IMR-90 (cell line): Measurements from ENCODE around the gene ZNF407. TPM values are rescaled to one million over a fixed set of nuclear protein-coding genes. Genes with fewer than 3 reads are reported as not detected.

ENCODE experiments used
- ATAC-seq: fragments of 200-7000 bp; cut with Tn5 transposase; 2 replicates; pipeline ENCODE4 v1.9.1; 2020; ENCODE audit warnings: low read depth, mild to moderate bottlenecking, moderate library complexity
- BruUV-seq: library from RNA; stranded (reverse); fragments of 400-500 nt; replicated peaks from 2 replicates; lab custom pipeline; 2021; lab: Mats Ljungman, UMichigan
- CTCF ChIA-PET: fragments of 300-600 bp; formaldehyde crosslinking; extraction: SDS; loops from one replicate; lab custom pipeline; 2021; ENCODE audit warnings: antibody characterized with exemption; lab: Yijun Ruan, JAX
- POLR2A ChIA-PET: fragments of 300-600 bp; sonication (Branson Sonifier 250); formaldehyde crosslinking; loops from one replicate; lab custom pipeline; 2022; ENCODE audit warnings: antibody characterized with exemption; ENCODE audit not compliant: unreplicated experiment; lab: Charles Lee
- DNase-seq: peaks from one replicate; pipeline ENCODE4 v3.0.0; 2013
- H2AFZ ChIP-seq: replicated peaks from 2 replicates; pipeline ENCODE3; 2013; ENCODE audit warnings: low read length, mild to moderate bottlenecking; ENCODE audit not compliant: poor library complexity
- H2AK5ac ChIP-seq: 2 replicates; pipeline ENCODE4 v1.6.1; 2013; ENCODE audit warnings: low read depth, low read length, inconsistent platforms
- H2AK9ac ChIP-seq: replicated peaks from 2 replicates; pipeline ENCODE3; 2013; ENCODE audit warnings: mild to moderate bottlenecking, low read depth, low read length, moderate library complexity; ENCODE audit not compliant: poor library complexity
- H2BK120ac ChIP-seq: 2 replicates; pipeline ENCODE4 v1.6.1; 2013; ENCODE audit warnings: low read depth, low read length, inconsistent platforms
- H2BK15ac ChIP-seq: 3 replicates; pipeline ENCODE4 v1.6.1; 2013; ENCODE audit warnings: low read depth, low read length, inconsistent platforms
- H2BK20ac ChIP-seq: 2 replicates; pipeline ENCODE4 v1.6.1; 2013; ENCODE audit warnings: low read depth, mild to moderate bottlenecking, inconsistent platforms, low read length, moderate library complexity
- H2BK5ac ChIP-seq: 2 replicates; pipeline ENCODE4 v1.6.1; 2013; ENCODE audit warnings: mild to moderate bottlenecking, low read depth, low read length, inconsistent platforms; ENCODE audit not compliant: poor library complexity, severe bottlenecking
- H3K14ac ChIP-seq: replicated peaks from 2 replicates; pipeline ENCODE4 v1.6.1; 2013; ENCODE audit warnings: low read depth, low read length, inconsistent platforms
- H3K18ac ChIP-seq: 2 replicates; pipeline ENCODE4 v1.6.1; 2013; ENCODE audit warnings: low read depth, low read length, control low read depth
- H3K23ac ChIP-seq: 2 replicates; pipeline ENCODE4 v1.6.1; 2013; ENCODE audit warnings: low read depth, low read length, inconsistent platforms
- H3K27ac ChIP-seq: 2 replicates; pipeline ENCODE4 v1.5.1; 2013; ENCODE audit warnings: mild to moderate bottlenecking, control low read depth, low read length; ENCODE audit not compliant: insufficient read depth
- H3K27me3 ChIP-seq: 2 replicates; pipeline ENCODE4 v1.6.1; 2013; ENCODE audit warnings: low read length; ENCODE audit not compliant: control insufficient read depth, insufficient read depth
- H3K36me3 ChIP-seq: 2 replicates; pipeline ENCODE4 v1.6.1; 2013; ENCODE audit warnings: low read length, mixed read lengths; ENCODE audit not compliant: control insufficient read depth, insufficient read depth
- H3K4ac ChIP-seq: 2 replicates; pipeline ENCODE4 v1.6.1; 2013; ENCODE audit warnings: low read depth, low read length, inconsistent platforms
- H3K4me1 ChIP-seq: 2 replicates; pipeline ENCODE4 v1.6.1; 2013; ENCODE audit warnings: low read length, mixed read lengths; ENCODE audit not compliant: control insufficient read depth, insufficient read depth
- H3K4me2 ChIP-seq: 2 replicates; pipeline ENCODE4 v1.6.1; 2013; ENCODE audit warnings: low read depth, mild to moderate bottlenecking, control low read depth, low read length, moderate library complexity
- H3K4me3 ChIP-seq: 2 replicates; pipeline ENCODE4 v1.5.1; 2013; ENCODE audit warnings: low read depth, mild to moderate bottlenecking, control low read depth, low read length, moderate library complexity; ENCODE audit not compliant: insufficient read depth
- H3K56ac ChIP-seq: 2 replicates; pipeline ENCODE4 v1.6.1; 2013; ENCODE audit warnings: low read length, inconsistent platforms; ENCODE audit not compliant: insufficient read depth; ENCODE audit errors: extremely low read depth
- H3K79me1 ChIP-seq, 2 experiments: 2 replicates each; pipeline ENCODE4 v1.6.1; 2013; ENCODE audit warnings: low read length in 2 of 2, inconsistent platforms in 1 of 2, low read depth in 1 of 2
- H3K9ac ChIP-seq: 2 replicates; pipeline ENCODE4 v1.6.1; 2013; ENCODE audit warnings: low read depth, low read length, control low read depth
- H3K9me1 ChIP-seq: 2 replicates; pipeline ENCODE4 v1.6.1; 2013; ENCODE audit warnings: low read length, inconsistent platforms; ENCODE audit not compliant: insufficient read depth
- H3K9me3 ChIP-seq: 2 replicates; pipeline ENCODE4 v1.6.1; 2013; ENCODE audit warnings: low read length; ENCODE audit not compliant: control insufficient read depth, insufficient read depth
- H4K20me1 ChIP-seq: 2 replicates; pipeline ENCODE4 v1.6.1; 2013; ENCODE audit warnings: low read length, inconsistent platforms; ENCODE audit not compliant: insufficient read depth
- H4K5ac ChIP-seq: 2 replicates; pipeline ENCODE4 v1.6.1; 2013; ENCODE audit warnings: mild to moderate bottlenecking, low read depth, low read length, control low read depth
- H4K8ac ChIP-seq, 2 experiments: 2 replicates each; pipeline ENCODE4 v1.6.1; 2013; ENCODE audit warnings: low read depth in 2 of 2, low read length in 2 of 2, control low read depth in 1 of 2, inconsistent platforms in 1 of 2
- H4K91ac ChIP-seq: 2 replicates; pipeline ENCODE4 v1.6.1; 2013; ENCODE audit warnings: low read depth, low read length, inconsistent platforms; ENCODE audit not compliant: insufficient read depth
- FOS ChIP-seq: fragments of 150-350 bp; IDR thresholded peaks from 2 replicates; pipeline ENCODE4 v1.6.1; 2016; ENCODE audit warnings: low read depth, low read length
- MAZ ChIP-seq: IDR thresholded peaks from 2 replicates; pipeline ENCODE4 v1.6.1; 2012; ENCODE audit warnings: low read depth, mild to moderate bottlenecking, low read length, improper control_type of control experiment, moderate library complexity, borderline replicate concordance
- WGBS, 2 experiments: methylation state at CpG; one replicate each; pipeline versions ENCODE4 v1.1.5 to v1.1.7; 2013; ENCODE audit warnings: missing lambda C conversion rate in 2 of 2; ENCODE audit not compliant: insufficient read length in 1 of 2; ENCODE audit errors: extremely low coverage in 2 of 2; 5-methylcytosine and 5-hydroxymethylcytosine counted together
- dilution Hi-C: fragments of 300-500 bp; cut with HindIII; formaldehyde crosslinking; loops from one replicate; pipeline ENCODE4 v1.14.3; 2018; ENCODE audit warnings: low sequenced_read_pairs; ENCODE audit not compliant: unreplicated experiment
- in situ Hi-C: fragments of 300-500 bp; cut with MboI; formaldehyde crosslinking; loops from 3 replicates; pipeline ENCODE4 v1.14.3; 2019; ENCODE audit warnings: low sequenced_read_pairs, inconsistent platforms, mixed read lengths
- intact Hi-C: fragments of 100-400 bp; cut with micrococcal nuclease; formaldehyde crosslinking; loops from 2 replicates; pipeline ENCODE4 v1.10.0; 2022
- polyA plus RNA-seq, 3 experiments: library from polyadenylated mRNA; depleted of rRNA; stranded (reverse); fragments of >200 nt; gene quantifications; 2 replicates each; pipeline ENCODE4 v1.2.3, GENCODE V29; 2012; ENCODE audit warnings: low replicate concordance in 1 of 3
- total RNA-seq: library from RNA; depleted of rRNA; stranded (reverse); fragments of >200 nt; gene quantifications from 2 replicates; pipeline ENCODE4 v1.2.3, GENCODE V29; 2012

The ZNF407 gene
- total and polyA plus RNA-seq, 2 of the 4 experiments (the other 2 are of a cell fraction) = 3.1 to 20.1 TPM

DNA sequence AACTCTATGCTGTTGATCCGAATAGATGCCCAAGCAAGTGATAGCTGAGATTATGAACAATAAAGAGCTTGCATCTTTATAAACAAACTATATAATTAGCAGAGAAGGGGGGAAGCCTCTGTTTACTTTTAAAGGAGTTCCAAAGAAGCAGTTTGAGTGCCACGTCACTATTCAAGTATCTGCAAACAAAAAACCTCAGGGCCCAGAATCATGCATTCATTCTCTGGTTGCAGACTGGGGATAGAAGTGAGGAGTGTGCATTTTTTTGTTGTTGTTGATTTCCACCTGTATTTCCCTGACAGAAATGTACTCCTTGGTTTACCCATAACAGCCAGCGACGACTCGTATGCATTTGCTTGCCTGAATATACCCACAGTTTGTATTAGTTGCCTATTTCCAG is 347.0 kb downstream of the ZNF407 start:
- H3K4me1 ChIP-seq = peaks cover 10% of the 10 kb centered on the region
- H3K9me3 ChIP-seq = no peaks in the 10 kb centered on the region
- DNase-seq = peak; percentile 67
- H3K27me3 ChIP-seq = no peaks in the 10 kb centered on the region
- peak overlapping the region; percentile 51 for H2BK5ac ChIP-seq
- 0 out of 2 replicates have a peak overlapping the region, but pooled peaks have one; percentile 40 for H2BK20ac ChIP-seq
- 0 out of 2 replicates have a peak overlapping the region, but pooled peaks have one; percentile 39 for H3K4ac ChIP-seq
- H3K9ac ChIP-seq = no peak overlapping the region
- H3K56ac ChIP-seq = no peak overlapping the region
- ChIA-PET POLR2A (interaction anchor here (0.7 kb wide), 1 partner anchor 208 kb away, joined by 3 read pairs; no protein-coding TSS in a partner anchor), CTCF (no interaction called here)
- no peaks in the 10 kb centered on the region for H4K20me1 ChIP-seq
- TF ChIP-seq FOS = 0 out of 2 replicates have a peak, but pooled peaks have one; percentile 14
- no peak for TF ChIP-seq MAZ
- no peak overlapping the region for H4K8ac ChIP-seq
- no peak overlapping the region for H2AK9ac ChIP-seq
- no peaks in the 10 kb centered on the region for H3K36me3 ChIP-seq
- H4K91ac ChIP-seq = no peak overlapping the region
- H3K9me1 ChIP-seq = peaks cover 8% of the 10 kb centered on the region
- H2AFZ ChIP-seq = no peak overlapping the region
- no TSS peak for BruUV-seq
- no peak overlapping the region for H3K23ac ChIP-seq
- peaks cover 0 to 3% of the 10 kb centered on the region in 2 experiments; a peak in 1 of 4 replicates for H3K79me1 ChIP-seq
- in situ Hi-C loops = no loop called here
- H3K27ac ChIP-seq = no peak overlapping the region
- intact Hi-C loops = loop anchor here (10.0 kb wide), 1 partner anchor 260 kb away; the partner anchor contains the start of gene PTGR3
- H3K14ac ChIP-seq = no peak overlapping the region
- ATAC-seq = peak; percentile 79
- H4K5ac ChIP-seq = no peak overlapping the region; the same call in 1 of the 2 replicates
- no peak overlapping the region for H2BK15ac ChIP-seq
- no peak overlapping the region for H3K4me3 ChIP-seq
- peak overlapping the region; percentile 48; the same call in 1 of the 2 replicates for H3K4me2 ChIP-seq
- dilution Hi-C loops = no loop called here
- H2AK5ac ChIP-seq = no peak overlapping the region
- H3K18ac ChIP-seq = peak overlapping the region; percentile 81; the same call in 1 of the 2 replicates
- WGBS, 2 experiments = no CpG with 5 or more reads among the region's 5 CpGs
- H2BK120ac ChIP-seq = peak overlapping the region; percentile 61
